ENCODE measurements around the gene STAU1. TPM values are rescaled to one million over a fixed set of nuclear protein-coding genes. Genes with fewer than 3 reads are reported as not detected.
A peak's percentile ranks its signal among the peaks of the same experiment; 100 is the strongest.
"Not testable (repeated sequence)": the region's sequence is repeated elsewhere in the genome, so short reads cannot be mapped to it uniquely, and the experiment has no call there.

Gene STAU1
- total RNA-seq, 2 experiments from 2014 or later: 61.4 to 65.8 TPM

- ChIA-PET POLR2A (no interaction called here), CTCF (no interaction called here)
- Histone ChIP-seq H3K4me1 (ENCODE audit: insufficient read depth, low read length) (no peaks in the 10 kb centered on the region), H3K27ac (ENCODE audit: low read depth in 1 of 2, low read length in 2 of 2) (peak overlapping the region in 1 of 2 donors; percentile 4), H3K9me3 (ENCODE audit: control insufficient read depth in 1 of 2, insufficient read depth in 1 of 2, low read length in 2 of 2) (no peaks in the 10 kb centered on the region), H3K4me3 (ENCODE audit: low read length) (no peak overlapping the region), H3K36me3 (ENCODE audit: insufficient read depth, low read length) (peaks cover 44% of the 10 kb centered on the region), H3K27me3 (ENCODE audit: control insufficient read depth in 1 of 2, insufficient read depth in 2 of 2, low read length in 2 of 2) (no peaks in the 10 kb centered on the region)
- intact Hi-C loops (cut with DNase I, micrococcal nuclease): no loop called here
- DNase-seq (peak in 2 of 14 experiments; percentile 10 to 28), ATAC-seq (ENCODE audit: poor library complexity) (no peak)
- Mint-ChIP-seq H3K4me1 (ENCODE audit: low read depth) (peaks cover 9% of the 10 kb centered on the region), H3K4me3 (no peak overlapping the region), H3K27ac (peak overlapping the region; percentile 59), H3K27me3 (no peaks in the 10 kb centered on the region), H3K9me3 (no peaks in the 10 kb centered on the region), H3K36me3 (ENCODE audit: low read depth) (peaks cover 73% of the 10 kb centered on the region)
- TF ChIP-seq CTCF (IDR thresholded peaks at IDR 0.05): no peak
These were observed 87.2 kb downstream of the STAU1 start for GRCh38 chr20:49100972-49101371.

- H3K9me3 Mint-ChIP-seq; ATAC-seq (ENCODE audit: poor library complexity); H3K4me1 Mint-ChIP-seq (ENCODE audit: low read depth); H3K4me3 Mint-ChIP-seq; H3K4me1 ChIP-seq (ENCODE audit: insufficient read depth, low read length); H3K27ac ChIP-seq (ENCODE audit: low read depth in 1 of 2, low read length in 2 of 2); H3K4me3 ChIP-seq (ENCODE audit: low read length); DNase-seq; H3K9me3 ChIP-seq (ENCODE audit: control insufficient read depth in 1 of 2, insufficient read depth in 1 of 2, low read length in 2 of 2); intact Hi-C loops (cut with DNase I, micrococcal nuclease); H3K27me3 ChIP-seq (ENCODE audit: control insufficient read depth in 1 of 2, insufficient read depth in 2 of 2, low read length in 2 of 2); CTCF ChIA-PET; H3K27me3 Mint-ChIP-seq: not testable (repeated sequence)
- peak overlapping the region; percentile 59 for H3K27ac Mint-ChIP-seq
- H3K36me3 ChIP-seq (ENCODE audit: insufficient read depth, low read length): peaks cover 51% of the 10 kb centered on the region
- POLR2A ChIA-PET: interaction anchor here (1.4 kb wide), 1 partner anchor 54 kb away, joined by 3 read pairs; no protein-coding TSS in a partner anchor
- H3K36me3 Mint-ChIP-seq (ENCODE audit: low read depth): peaks cover 79% of the 10 kb centered on the region
These were observed 87.8 kb downstream of the STAU1 start for GRCh38 chr20:49100292-49100691.

GRCh38 chr20:49099011-49099410 is 89.1 kb downstream of the STAU1 start:
- H3K4me1 ChIP-seq (ENCODE audit: insufficient read depth, low read length): no peaks in the 10 kb centered on the region
- peaks cover 9% of the 10 kb centered on the region for H3K4me1 Mint-ChIP-seq (ENCODE audit: low read depth)
- no peaks in the 10 kb centered on the region for H3K27me3 ChIP-seq (ENCODE audit: control insufficient read depth in 1 of 2, insufficient read depth in 2 of 2, low read length in 2 of 2)
- no peaks in the 10 kb centered on the region for H3K9me3 ChIP-seq (ENCODE audit: control insufficient read depth in 1 of 2, insufficient read depth in 1 of 2, low read length in 2 of 2)
- intact Hi-C loops (cut with DNase I, micrococcal nuclease): no loop called here
- H3K27ac Mint-ChIP-seq: no peak overlapping the region
- ATAC-seq (ENCODE audit: poor library complexity): no peak
- H3K36me3 Mint-ChIP-seq (ENCODE audit: low read depth): peaks cover 87% of the 10 kb centered on the region
- CTCF ChIA-PET: interaction anchor here (0.6 kb wide), 1 partner anchor 154 kb away, joined by 3 read pairs; no protein-coding TSS in a partner anchor
- no peaks in the 10 kb centered on the region for H3K9me3 Mint-ChIP-seq
- no peak overlapping the region for H3K4me3 Mint-ChIP-seq
- TF ChIP-seq CTCF (IDR thresholded peaks at IDR 0.05): no peak
- POLR2A ChIA-PET: interaction anchor here (0.7 to 1.4 kb wide), 2 partner anchors 13 to 52 kb away, joined by 3 read pairs; no protein-coding TSS in a partner anchor
- H3K36me3 ChIP-seq (ENCODE audit: insufficient read depth, low read length): peaks cover 64% of the 10 kb centered on the region
- H3K27ac ChIP-seq (ENCODE audit: low read depth in 1 of 2, low read length in 2 of 2): no peak overlapping the region
- H3K4me3 ChIP-seq (ENCODE audit: low read length): no peak overlapping the region
- no peak for DNase-seq
- no peaks in the 10 kb centered on the region for H3K27me3 Mint-ChIP-seq

GRCh38 chr20:49098136-49098535 is 90.0 kb downstream of the STAU1 start:
- Mint-ChIP-seq H3K9me3 (no peaks in the 10 kb centered on the region), H3K4me3 (no peak overlapping the region), H3K27ac (no peak overlapping the region), H3K4me1 (ENCODE audit: low read depth) (peaks cover 9% of the 10 kb centered on the region), H3K27me3 (no peaks in the 10 kb centered on the region), H3K36me3 (ENCODE audit: low read depth) (peaks cover 87% of the 10 kb centered on the region)
- no peak overlapping the region for H3K4me3 ChIP-seq (ENCODE audit: low read length)
- no peaks in the 10 kb centered on the region for H3K4me1 ChIP-seq (ENCODE audit: insufficient read depth, low read length)
- TF ChIP-seq CTCF (IDR thresholded peaks at IDR 0.05): no peak
- POLR2A ChIA-PET: no interaction called here
- CTCF ChIA-PET: no interaction called here
- H3K27me3 ChIP-seq (ENCODE audit: control insufficient read depth in 1 of 2, insufficient read depth in 2 of 2, low read length in 2 of 2): no peaks in the 10 kb centered on the region
- intact Hi-C loops (cut with DNase I, micrococcal nuclease): no loop called here
- peaks cover 61% of the 10 kb centered on the region for H3K36me3 ChIP-seq (ENCODE audit: insufficient read depth, low read length)
- no peak overlapping the region for H3K27ac ChIP-seq (ENCODE audit: low read depth in 1 of 2, low read length in 2 of 2)
- DNase-seq (no peak), ATAC-seq (ENCODE audit: poor library complexity) (no peak)
- no peaks in the 10 kb centered on the region for H3K9me3 ChIP-seq (ENCODE audit: control insufficient read depth in 1 of 2, insufficient read depth in 1 of 2, low read length in 2 of 2)

All from CD4-positive, alpha-beta T cell (primary cell).